ENCODE measurements around the gene FCER1G.

Gene FCER1G

GRCh38 chr1:161192476-161193465 is 22.3 kb upstream of the FCER1G start:
- Histone ChIP-seq H4K20me1 (ENCODE audit: insufficient read depth, low read length, poor library complexity, severe bottlenecking) (no peaks in the 10 kb centered on the region), H3K4me3 (ENCODE audit: low read length, poor library complexity, severe bottlenecking) (no peak overlapping the region), H3K27me3 (ENCODE audit: insufficient read depth, low read length, poor library complexity, severe bottlenecking) (no peaks in the 10 kb centered on the region), H3K9ac (ENCODE audit: low read depth, low read length, poor library complexity, severe bottlenecking) (peak overlapping the region; percentile 23), H3K79me2 (ENCODE audit: insufficient read depth, low read length) (no peaks in the 10 kb centered on the region), H2AFZ (ENCODE audit: low read length) (peak overlapping the region; percentile 64), H3K4me1 (ENCODE audit: insufficient read depth, low read length, poor library complexity, severe bottlenecking) (no peaks in the 10 kb centered on the region), H3K4me2 (ENCODE audit: low read depth, low read length, poor library complexity, severe bottlenecking) (no peak overlapping the region), H3K9me2 (replicated peaks; ENCODE audit: low read depth, low read length) (no peaks in the 10 kb centered on the region), H3K36me3 (ENCODE audit: insufficient read depth, low read length) (no peaks in the 10 kb centered on the region), H3K9me3 (ENCODE audit: insufficient read depth, low read depth, low read length) (no peaks in the 10 kb centered on the region), H3F3A (ENCODE audit: low read depth) (no peaks in the 10 kb centered on the region)
- peak; percentile 87 for TF ChIP-seq CTCF (conservative IDR thresholded peaks at IDR 0.05; ENCODE audit: low read length)
- no peak for TF ChIP-seq EZH2phosphoT487 (IDR thresholded peaks at IDR 0.05; ENCODE audit: borderline replicate concordance)

GRCh38 chr1:161193561-161194235 is 21.4 kb upstream of the FCER1G start:
- TF ChIP-seq EZH2phosphoT487 (IDR thresholded peaks at IDR 0.05; ENCODE audit: borderline replicate concordance) (no peak), CTCF (conservative IDR thresholded peaks at IDR 0.05; ENCODE audit: low read length) (no peak)
- no peaks in the 10 kb centered on the region for H4K20me1 ChIP-seq (ENCODE audit: insufficient read depth, low read length, poor library complexity, severe bottlenecking)
- no peaks in the 10 kb centered on the region for H3K9me3 ChIP-seq (ENCODE audit: insufficient read depth, low read depth, low read length)
- H3K4me1 ChIP-seq (ENCODE audit: insufficient read depth, low read length, poor library complexity, severe bottlenecking) = no peaks in the 10 kb centered on the region
- H3K9me2 ChIP-seq (replicated peaks; ENCODE audit: low read depth, low read length) = no peaks in the 10 kb centered on the region
- no peaks in the 10 kb centered on the region for H3F3A ChIP-seq (ENCODE audit: low read depth)
- no peak overlapping the region for H3K4me3 ChIP-seq (ENCODE audit: low read length, poor library complexity, severe bottlenecking)
- H3K79me2 ChIP-seq (ENCODE audit: insufficient read depth, low read length) = no peaks in the 10 kb centered on the region
- H3K9ac ChIP-seq (ENCODE audit: low read depth, low read length, poor library complexity, severe bottlenecking) = no peak overlapping the region
- H3K4me2 ChIP-seq (ENCODE audit: low read depth, low read length, poor library complexity, severe bottlenecking) = no peak overlapping the region
- H3K27me3 ChIP-seq (ENCODE audit: insufficient read depth, low read length, poor library complexity, severe bottlenecking) = no peaks in the 10 kb centered on the region
- no peak overlapping the region for H2AFZ ChIP-seq (ENCODE audit: low read length)
- no peaks in the 10 kb centered on the region for H3K36me3 ChIP-seq (ENCODE audit: insufficient read depth, low read length)

- Histone ChIP-seq H4K20me1 (ENCODE audit: insufficient read depth, low read length, poor library complexity, severe bottlenecking) (no peaks in the 10 kb centered on the region), H3K79me2 (ENCODE audit: insufficient read depth, low read length) (no peaks in the 10 kb centered on the region), H2AFZ (ENCODE audit: low read length) (peak overlapping the region; percentile 54), H3K4me3 (ENCODE audit: low read length, poor library complexity, severe bottlenecking) (no peak overlapping the region), H3K27me3 (ENCODE audit: insufficient read depth, low read length, poor library complexity, severe bottlenecking) (no peaks in the 10 kb centered on the region), H3F3A (ENCODE audit: low read depth) (no peaks in the 10 kb centered on the region), H3K9me2 (replicated peaks; ENCODE audit: low read depth, low read length) (no peaks in the 10 kb centered on the region), H3K4me1 (ENCODE audit: insufficient read depth, low read length, poor library complexity, severe bottlenecking) (peaks cover under 1% of the 10 kb centered on the region), H3K9me3 (ENCODE audit: insufficient read depth, low read depth, low read length) (no peaks in the 10 kb centered on the region), H3K36me3 (ENCODE audit: insufficient read depth, low read length) (no peaks in the 10 kb centered on the region), H3K4me2 (ENCODE audit: low read depth, low read length, poor library complexity, severe bottlenecking) (no peak overlapping the region), H3K9ac (ENCODE audit: low read depth, low read length, poor library complexity, severe bottlenecking) (no peak overlapping the region)
- TF ChIP-seq CTCF (conservative IDR thresholded peaks at IDR 0.05; ENCODE audit: low read length) = no peak
- no peak for TF ChIP-seq EZH2phosphoT487 (IDR thresholded peaks at IDR 0.05; ENCODE audit: borderline replicate concordance)
These were observed 19.9 kb upstream of the FCER1G start for GRCh38 chr1:161195171-161195570.

All from Loucy (cell line).